Astrocyte of the cerebellum (primary cell): ENCODE measurements around the gene SMARCA5.

Source experiments
- DNase-seq: peaks from one replicate; pipeline ENCODE4 v3.0.0-alpha.2; 2011; ENCODE audit warnings: low read depth
- H3K4me3 ChIP-seq: 2 replicates; pipeline ENCODE4 v1.5.1; 2011; ENCODE audit warnings: mild to moderate bottlenecking, low read depth, low read length, moderate library complexity
- in situ Hi-C: cut with HindIII; loops from 2 replicates; pipeline ENCODE4 v1.10.0; 2017; ENCODE audit warnings: low sequenced_read_pairs
- TF ChIP-seq, protein P1 (sequence below): IDR thresholded peaks from 2 replicates; pipeline ENCODE4 v1.5.1; 2012; ENCODE audit warnings: low read length, low read depth, moderate library complexity, mild to moderate bottlenecking; ENCODE audit errors: missing control alignments

Gene SMARCA5, protein sequence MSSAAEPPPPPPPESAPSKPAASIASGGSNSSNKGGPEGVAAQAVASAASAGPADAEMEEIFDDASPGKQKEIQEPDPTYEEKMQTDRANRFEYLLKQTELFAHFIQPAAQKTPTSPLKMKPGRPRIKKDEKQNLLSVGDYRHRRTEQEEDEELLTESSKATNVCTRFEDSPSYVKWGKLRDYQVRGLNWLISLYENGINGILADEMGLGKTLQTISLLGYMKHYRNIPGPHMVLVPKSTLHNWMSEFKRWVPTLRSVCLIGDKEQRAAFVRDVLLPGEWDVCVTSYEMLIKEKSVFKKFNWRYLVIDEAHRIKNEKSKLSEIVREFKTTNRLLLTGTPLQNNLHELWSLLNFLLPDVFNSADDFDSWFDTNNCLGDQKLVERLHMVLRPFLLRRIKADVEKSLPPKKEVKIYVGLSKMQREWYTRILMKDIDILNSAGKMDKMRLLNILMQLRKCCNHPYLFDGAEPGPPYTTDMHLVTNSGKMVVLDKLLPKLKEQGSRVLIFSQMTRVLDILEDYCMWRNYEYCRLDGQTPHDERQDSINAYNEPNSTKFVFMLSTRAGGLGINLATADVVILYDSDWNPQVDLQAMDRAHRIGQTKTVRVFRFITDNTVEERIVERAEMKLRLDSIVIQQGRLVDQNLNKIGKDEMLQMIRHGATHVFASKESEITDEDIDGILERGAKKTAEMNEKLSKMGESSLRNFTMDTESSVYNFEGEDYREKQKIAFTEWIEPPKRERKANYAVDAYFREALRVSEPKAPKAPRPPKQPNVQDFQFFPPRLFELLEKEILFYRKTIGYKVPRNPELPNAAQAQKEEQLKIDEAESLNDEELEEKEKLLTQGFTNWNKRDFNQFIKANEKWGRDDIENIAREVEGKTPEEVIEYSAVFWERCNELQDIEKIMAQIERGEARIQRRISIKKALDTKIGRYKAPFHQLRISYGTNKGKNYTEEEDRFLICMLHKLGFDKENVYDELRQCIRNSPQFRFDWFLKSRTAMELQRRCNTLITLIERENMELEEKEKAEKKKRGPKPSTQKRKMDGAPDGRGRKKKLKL

DNA sequence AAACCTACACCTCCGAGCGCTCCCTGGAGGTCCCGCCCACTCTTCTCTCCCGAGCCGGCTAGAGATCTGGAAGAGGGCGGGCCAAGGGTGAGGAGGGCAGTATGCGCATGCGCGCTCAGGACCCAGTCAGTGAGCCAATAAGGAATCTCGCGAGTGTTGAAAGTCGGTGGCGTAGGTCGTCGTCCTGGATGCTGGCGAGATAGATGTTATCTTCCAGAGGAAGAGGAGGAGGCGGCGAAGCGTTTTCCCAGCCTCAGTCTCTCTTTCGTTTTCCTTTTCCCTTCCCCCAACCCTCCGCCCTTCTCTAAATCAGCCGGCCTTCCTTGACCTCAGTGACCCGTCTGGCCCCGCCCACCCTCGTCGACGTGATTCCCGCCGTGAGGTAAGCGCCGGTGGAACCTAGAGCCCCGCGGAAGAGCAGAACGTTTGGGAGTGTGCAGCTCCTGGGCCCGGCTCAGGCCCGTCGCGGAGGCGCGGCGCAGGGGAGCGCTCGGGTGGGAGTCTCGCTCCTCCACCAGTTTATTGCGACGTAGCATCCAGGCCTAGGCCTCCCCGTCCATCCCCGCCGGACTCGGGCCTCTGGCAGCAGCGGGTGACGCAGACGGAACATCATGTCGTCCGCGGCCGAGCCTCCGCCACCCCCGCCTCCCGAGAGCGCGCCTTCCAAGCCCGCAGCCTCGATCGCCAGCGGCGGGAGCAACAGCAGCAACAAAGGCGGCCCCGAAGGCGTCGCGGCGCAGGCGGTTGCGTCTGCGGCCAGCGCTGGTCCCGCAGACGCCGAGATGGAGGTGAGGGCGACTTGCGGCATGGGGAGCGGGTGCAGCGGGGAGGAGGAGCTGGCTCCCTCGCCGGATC, at the start of gene SMARCA5:
Gene SMARCA5 (plus strand): TSS at position 389 of the 855 bp plus-strand sequence. CDS start 223 bp downstream, at position 612.
- TF ChIP-seq, protein P1, sequence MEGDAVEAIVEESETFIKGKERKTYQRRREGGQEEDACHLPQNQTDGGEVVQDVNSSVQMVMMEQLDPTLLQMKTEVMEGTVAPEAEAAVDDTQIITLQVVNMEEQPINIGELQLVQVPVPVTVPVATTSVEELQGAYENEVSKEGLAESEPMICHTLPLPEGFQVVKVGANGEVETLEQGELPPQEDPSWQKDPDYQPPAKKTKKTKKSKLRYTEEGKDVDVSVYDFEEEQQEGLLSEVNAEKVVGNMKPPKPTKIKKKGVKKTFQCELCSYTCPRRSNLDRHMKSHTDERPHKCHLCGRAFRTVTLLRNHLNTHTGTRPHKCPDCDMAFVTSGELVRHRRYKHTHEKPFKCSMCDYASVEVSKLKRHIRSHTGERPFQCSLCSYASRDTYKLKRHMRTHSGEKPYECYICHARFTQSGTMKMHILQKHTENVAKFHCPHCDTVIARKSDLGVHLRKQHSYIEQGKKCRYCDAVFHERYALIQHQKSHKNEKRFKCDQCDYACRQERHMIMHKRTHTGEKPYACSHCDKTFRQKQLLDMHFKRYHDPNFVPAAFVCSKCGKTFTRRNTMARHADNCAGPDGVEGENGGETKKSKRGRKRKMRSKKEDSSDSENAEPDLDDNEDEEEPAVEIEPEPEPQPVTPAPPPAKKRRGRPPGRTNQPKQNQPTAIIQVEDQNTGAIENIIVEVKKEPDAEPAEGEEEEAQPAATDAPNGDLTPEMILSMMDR: no peak
- H3K4me3 ChIP-seq: peak within 1 kb of the TSS; percentile 78
- in situ Hi-C loops: no loop called here

DNA sequence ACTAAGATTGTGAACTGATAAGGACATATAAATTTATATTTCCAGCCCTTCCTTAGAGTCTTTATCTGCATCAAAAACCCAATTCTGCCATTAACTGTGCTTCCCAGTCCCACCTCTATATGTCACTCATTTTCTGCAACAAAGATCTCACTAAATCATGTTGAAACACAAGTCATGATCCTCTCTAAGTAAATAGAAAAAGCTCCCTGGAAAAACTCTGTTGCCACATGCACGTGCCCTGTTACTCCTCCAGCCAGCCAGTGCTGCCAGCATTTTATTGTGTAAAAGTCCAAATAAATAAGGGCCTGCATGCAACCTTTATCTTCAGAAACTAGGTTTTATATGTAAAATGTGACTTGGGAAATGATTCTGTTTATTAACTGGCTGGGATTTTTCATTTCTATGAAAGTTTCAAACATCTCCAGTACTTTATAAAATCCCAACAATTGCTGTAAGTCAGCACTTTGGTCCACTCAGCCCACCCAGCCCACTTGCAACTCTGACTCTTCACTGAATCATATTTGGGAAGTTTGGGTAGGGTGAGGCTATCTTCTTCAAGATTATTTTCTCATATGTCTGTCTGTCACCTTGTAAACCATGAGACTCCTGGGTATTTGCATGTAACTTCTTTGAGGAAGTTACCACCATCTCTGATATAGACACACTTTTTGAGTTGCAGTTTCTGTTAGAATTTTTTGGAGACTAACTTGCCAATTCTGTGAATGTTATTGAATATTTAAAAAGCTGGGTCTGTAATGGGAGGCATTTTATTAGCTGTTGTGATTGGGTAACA, 40.0 kb upstream of the SMARCA5 start:
- in situ Hi-C loops: no loop called here
- TF ChIP-seq, protein P1: no peak
- DNase-seq: no peak
- no peak overlapping the region for H3K4me3 ChIP-seq

More for the DNA sequence above, at the start of gene SMARCA5:
- peak; percentile 96 for DNase-seq

DNA sequence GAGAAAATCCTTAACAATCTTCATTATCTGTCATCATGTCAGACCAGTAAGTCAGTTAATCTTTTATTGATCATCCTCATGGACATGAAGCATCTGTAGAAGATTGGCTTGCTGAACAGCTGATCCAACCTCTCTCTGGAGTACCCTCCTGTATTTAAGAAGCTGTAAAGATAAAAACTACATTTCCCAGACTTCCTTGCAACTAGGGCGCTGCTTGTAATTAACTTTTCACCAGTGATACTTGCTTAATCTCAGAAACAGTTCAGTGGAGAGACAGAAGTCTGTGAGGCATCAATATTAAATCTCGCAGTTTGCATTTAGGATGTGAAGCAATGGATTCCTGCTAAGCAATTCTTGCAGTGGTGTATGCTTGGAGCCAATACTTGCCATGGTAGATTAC, 36.0 kb upstream of the SMARCA5 start:
- DNase-seq: no peak
- no peak overlapping the region for H3K4me3 ChIP-seq
- in situ Hi-C loops: no loop called here
- TF ChIP-seq, protein P1: no peak

DNA sequence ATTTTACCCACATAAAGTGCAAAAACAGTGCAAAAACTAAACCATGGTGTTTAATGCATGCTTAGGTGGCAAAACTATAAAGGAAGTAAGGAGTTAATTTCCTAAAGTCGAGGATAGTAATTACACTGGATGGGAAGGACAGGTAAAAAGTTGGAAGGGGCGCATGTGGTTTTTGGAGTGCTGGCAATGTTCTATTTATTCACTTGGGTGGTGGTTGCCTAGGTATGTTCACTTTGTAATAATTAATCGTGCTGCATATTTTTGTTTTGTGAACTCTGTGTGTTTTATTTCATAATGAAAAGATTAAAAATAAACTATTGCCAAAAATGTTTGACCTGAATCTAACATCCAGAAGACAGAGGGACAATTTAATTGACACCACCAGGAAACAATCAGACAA, 32.1 kb upstream of the SMARCA5 start:
- no peak for DNase-seq
- H3K4me3 ChIP-seq: no peak overlapping the region
- TF ChIP-seq, protein P1: no peak
- in situ Hi-C loops: no loop called here

DNA sequence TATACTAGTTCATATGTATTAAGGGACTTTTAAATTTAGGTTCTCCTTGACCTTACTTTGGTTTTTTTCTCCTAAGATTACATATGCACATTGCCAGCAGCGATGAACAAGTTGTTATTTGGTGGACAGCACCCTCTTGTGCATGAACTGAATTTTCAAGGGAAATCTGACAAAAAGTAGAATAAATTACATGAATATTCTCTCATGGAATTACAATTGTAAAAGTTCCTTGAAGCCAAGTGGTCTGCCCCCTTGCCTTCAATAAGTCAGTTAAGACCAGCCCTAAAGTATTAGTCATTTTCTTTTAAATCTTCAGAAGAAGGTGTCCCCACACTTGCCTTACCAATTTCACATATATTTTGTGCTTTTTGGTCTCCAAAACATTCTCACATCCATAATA, 30.7 kb upstream of the SMARCA5 start:
- H3K4me3 ChIP-seq: no peak overlapping the region
- in situ Hi-C loops: no loop called here
- DNase-seq: peak; percentile 51
- TF ChIP-seq, protein P1: peak; percentile 58
